Mucosa of rectum (tissue), 2 donors: ENCODE results near the gene FAM124B.

Source experiments
- H3K27ac ChIP-seq, 2 donors: one replicate each; pipeline ENCODE4 v1.7.0; 2013; ENCODE audit warnings: inconsistent platforms in 2 of 2, low read depth in 2 of 2, low read length in 2 of 2
- H3K27me3 ChIP-seq, 2 donors: one replicate each; pipeline ENCODE4 v1.7.0; 2013; ENCODE audit warnings: low read length in 2 of 2; ENCODE audit not compliant: control insufficient read depth in 2 of 2, insufficient read depth in 2 of 2
- H3K36me3 ChIP-seq, 2 donors: one replicate each; pipeline ENCODE4 v1.7.0; 2013; ENCODE audit warnings: low read length in 2 of 2; ENCODE audit not compliant: control insufficient read depth in 2 of 2, insufficient read depth in 2 of 2
- H3K4me1 ChIP-seq, 2 donors: one replicate each; pipeline ENCODE4 v1.7.0; 2013; ENCODE audit warnings: low read length in 2 of 2, mild to moderate bottlenecking in 1 of 2; ENCODE audit not compliant: control insufficient read depth in 2 of 2, insufficient read depth in 2 of 2
- H3K4me3 ChIP-seq, 2 donors: one replicate each; pipeline ENCODE4 v1.7.0; 2013; ENCODE audit warnings: low read length in 2 of 2
- H3K9ac ChIP-seq, 2 donors: one replicate each; pipeline ENCODE4 v1.7.0; 2013; ENCODE audit warnings: low read length in 2 of 2, low read depth in 1 of 2, mild to moderate bottlenecking in 1 of 2
- H3K9me3 ChIP-seq, 2 donors: one replicate each; pipeline ENCODE4 v1.7.0; 2013; ENCODE audit warnings: low read length in 2 of 2; ENCODE audit not compliant: control insufficient read depth in 2 of 2
- donor health status: healthy.
- donor health status: Normal muscosa, but diverticular disease.

FAM124B gene

DNA sequence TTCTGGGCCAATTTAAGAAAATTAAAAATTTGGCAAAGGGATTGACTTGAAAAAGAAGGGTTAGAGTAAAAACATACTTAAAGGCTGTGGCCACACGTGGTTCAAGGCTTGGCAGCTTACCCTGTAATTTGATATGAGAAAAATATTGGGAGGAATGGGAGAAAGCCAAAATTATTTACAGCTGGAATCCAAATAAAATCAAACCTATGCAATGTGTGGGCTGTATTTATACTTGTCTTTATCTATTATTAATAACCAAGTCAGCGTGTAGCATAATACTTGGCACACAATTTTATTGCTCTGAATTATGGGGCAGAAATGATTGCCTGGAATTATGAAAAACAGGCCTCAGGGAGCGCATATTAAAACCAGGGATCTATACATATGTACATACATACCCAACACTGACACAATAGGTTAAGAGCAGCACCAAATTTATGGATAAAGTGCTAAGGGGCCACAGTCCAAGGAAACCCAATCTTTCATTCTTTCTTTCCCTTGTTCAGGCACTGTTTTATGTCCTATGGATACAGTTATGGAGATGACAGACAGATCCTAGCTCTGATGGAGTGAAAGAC lies 35.6 kb downstream of the FAM124B start:
- Histone ChIP-seq H3K9me3 (no peaks in the 10 kb centered on the region), H3K9ac (no peak overlapping the region), H3K27me3 (no peaks in the 10 kb centered on the region), H3K4me3 (no peak overlapping the region), H3K27ac (no peak overlapping the region), H3K4me1 (no peaks in the 10 kb centered on the region), H3K36me3 (no peaks in the 10 kb centered on the region)

DNA sequence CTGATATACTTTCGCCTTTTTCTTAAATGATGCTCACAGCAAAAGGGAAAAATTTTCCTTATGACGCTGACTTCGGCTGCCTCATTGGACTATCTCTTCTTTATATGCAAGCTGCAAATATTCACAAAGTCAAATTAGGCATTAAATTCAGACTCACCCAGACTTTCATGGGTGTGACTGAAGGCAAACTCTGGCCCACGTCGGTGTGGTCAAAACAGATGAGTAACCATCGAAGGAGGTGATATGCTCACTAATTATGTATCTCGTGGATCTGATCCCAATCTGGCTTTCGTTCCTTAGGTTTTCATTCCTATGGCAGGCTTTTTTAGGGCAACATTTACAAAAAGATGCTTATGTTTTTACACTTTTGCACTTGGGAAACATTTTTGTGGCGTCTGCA lies 36.6 kb downstream of the FAM124B start:
- no peak overlapping the region for H3K4me3 ChIP-seq
- H3K9ac ChIP-seq, result no peak overlapping the region
- no peaks in the 10 kb centered on the region for H3K4me1 ChIP-seq
- H3K36me3 ChIP-seq, result no peaks in the 10 kb centered on the region
- no peaks in the 10 kb centered on the region for H3K27me3 ChIP-seq
- no peak overlapping the region for H3K27ac ChIP-seq
- H3K9me3 ChIP-seq, result no peaks in the 10 kb centered on the region

DNA sequence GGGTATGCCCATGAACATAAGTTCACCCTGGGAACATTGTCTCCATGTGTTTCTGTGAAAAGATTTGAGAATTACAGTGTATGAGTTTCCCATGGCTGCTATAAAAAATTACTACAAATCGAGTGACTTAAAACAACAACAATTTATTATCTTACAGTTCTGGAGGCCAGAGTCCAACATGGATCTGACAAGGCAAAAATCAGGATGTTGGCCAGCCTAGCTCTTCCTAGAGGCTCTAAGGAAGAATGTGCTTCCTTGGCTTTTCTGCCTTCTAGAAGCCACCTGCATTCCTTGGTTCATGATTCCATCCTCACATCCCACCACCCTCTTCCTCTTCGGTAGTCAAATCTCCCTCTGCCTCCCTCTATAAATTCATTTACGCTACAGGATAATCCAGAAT lies 38.6 kb downstream of the FAM124B start:
- H3K4me3 ChIP-seq, result no peak overlapping the region
- H3K9ac ChIP-seq, result no peak overlapping the region
- no peaks in the 10 kb centered on the region for H3K9me3 ChIP-seq
- no peak overlapping the region for H3K27ac ChIP-seq
- H3K36me3 ChIP-seq, result no peaks in the 10 kb centered on the region
- H3K27me3 ChIP-seq, result no peaks in the 10 kb centered on the region
- H3K4me1 ChIP-seq, result no peaks in the 10 kb centered on the region

- Histone ChIP-seq H3K4me1 (no peaks in the 10 kb centered on the region), H3K27me3 (no peaks in the 10 kb centered on the region), H3K27ac (no peak overlapping the region), H3K9ac (no peak overlapping the region), H3K36me3 (no peaks in the 10 kb centered on the region), H3K4me3 (no peak overlapping the region), H3K9me3 (no peaks in the 10 kb centered on the region)
These were observed 39.8 kb downstream of the FAM124B start for GRCh38 chr2:224362094-224362493.

DNA sequence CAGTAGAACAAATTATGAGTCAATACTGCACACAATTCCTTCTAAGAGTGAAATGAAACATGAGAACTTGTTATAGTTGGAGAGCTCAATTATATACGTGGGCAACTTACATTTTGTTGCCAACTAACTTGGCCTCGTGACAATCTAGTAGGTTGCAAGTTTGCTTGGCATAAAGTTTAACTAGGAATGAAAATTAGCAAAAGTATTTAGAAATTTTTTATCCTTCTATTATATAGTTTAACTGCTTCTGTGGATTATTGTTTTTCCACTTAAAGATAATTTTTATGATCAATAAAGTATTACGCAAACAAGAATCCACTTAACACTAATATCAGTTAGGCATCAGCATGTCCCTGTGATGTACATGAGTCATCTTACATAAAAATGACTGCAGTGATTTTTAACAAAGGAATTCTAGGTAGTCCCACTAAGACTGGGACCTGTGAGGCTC lies 41.1 kb downstream of the FAM124B start:
- Histone ChIP-seq H3K4me3 (no peak overlapping the region), H3K9ac (no peak overlapping the region), H3K4me1 (no peaks in the 10 kb centered on the region)

DNA sequence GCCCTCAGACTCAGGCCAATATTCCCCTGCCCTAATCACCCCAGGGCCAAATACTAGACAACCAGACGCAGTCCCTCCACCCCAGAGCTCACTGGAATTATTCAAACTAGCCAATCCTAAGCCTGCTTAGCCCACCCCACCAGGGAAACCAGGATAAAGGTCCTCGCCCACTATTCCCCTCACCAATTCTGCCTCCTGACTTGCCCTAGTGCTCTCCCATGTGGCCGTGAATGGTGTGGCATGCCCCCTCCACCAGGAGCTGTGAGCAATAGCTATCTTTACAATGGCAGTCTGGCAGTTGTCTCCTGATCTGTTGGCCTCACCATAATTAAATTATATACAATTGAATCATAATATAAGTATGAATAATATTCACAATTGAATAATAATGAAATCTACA lies 42.3 kb downstream of the FAM124B start:
- Histone ChIP-seq H3K9me3 (no peaks in the 10 kb centered on the region), H3K4me3 (no peak overlapping the region), H3K4me1 (no peaks in the 10 kb centered on the region), H3K9ac (no peak overlapping the region), H3K27ac (no peak overlapping the region), H3K36me3 (no peaks in the 10 kb centered on the region), H3K27me3 (peaks cover 0 to 2% of the 10 kb centered on the region in 2 donors)

More for the DNA sequence above, 41.1 kb downstream of the FAM124B start:
- no peak overlapping the region for H3K27ac ChIP-seq
- H3K36me3 ChIP-seq, result no peaks in the 10 kb centered on the region
- no peaks in the 10 kb centered on the region for H3K9me3 ChIP-seq
- no peaks in the 10 kb centered on the region for H3K27me3 ChIP-seq

GRCh38 chr2:224357098-224357901 lies 44.6 kb downstream of the FAM124B start:
- Histone ChIP-seq H3K9ac (no peak overlapping the region), H3K27ac (no peak overlapping the region), H3K4me3 (no peak overlapping the region), H3K27me3 (peaks cover 0 to 2% of the 10 kb centered on the region in 2 donors), H3K4me1 (no peaks in the 10 kb centered on the region), H3K9me3 (no peaks in the 10 kb centered on the region), H3K36me3 (no peaks in the 10 kb centered on the region)

GRCh38 chr2:224354632-224355211 lies 47.2 kb downstream of the FAM124B start:
- Histone ChIP-seq H3K4me3 (no peak overlapping the region), H3K4me1 (no peaks in the 10 kb centered on the region), H3K27ac (no peak overlapping the region), H3K36me3 (no peaks in the 10 kb centered on the region), H3K9ac (no peak overlapping the region), H3K27me3 (peaks cover 0 to 2% of the 10 kb centered on the region in 2 donors), H3K9me3 (no peaks in the 10 kb centered on the region)

DNA sequence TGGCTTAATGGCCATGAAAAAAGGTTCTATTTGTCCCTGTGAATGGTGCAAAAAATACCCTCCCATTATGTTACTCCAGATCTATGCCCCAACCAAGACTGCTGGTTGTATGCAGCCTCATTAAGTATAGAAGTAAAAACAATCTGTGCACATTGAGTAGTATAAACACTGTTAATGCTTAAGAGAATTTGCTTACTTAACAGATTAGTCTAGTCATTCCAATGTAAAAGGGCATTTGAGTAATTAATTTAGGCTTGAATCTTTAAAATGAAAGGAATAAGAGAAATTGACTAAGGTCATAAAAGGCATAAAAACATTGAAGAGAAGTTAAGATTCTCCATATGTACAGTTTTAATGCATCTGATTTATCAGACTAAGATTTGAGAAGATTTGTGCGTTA lies 51.2 kb downstream of the FAM124B start:
- no peaks in the 10 kb centered on the region for H3K9me3 ChIP-seq
- H3K9ac ChIP-seq, result no peak overlapping the region
- H3K36me3 ChIP-seq, result no peaks in the 10 kb centered on the region
- H3K27me3 ChIP-seq, result peaks cover 0 to 2% of the 10 kb centered on the region in 2 donors
- no peaks in the 10 kb centered on the region for H3K4me1 ChIP-seq
- H3K27ac ChIP-seq, result no peak overlapping the region
- no peak overlapping the region for H3K4me3 ChIP-seq

GRCh38 chr2:224349396-224349795 lies 52.5 kb downstream of the FAM124B start:
- no peak overlapping the region for H3K4me3 ChIP-seq
- no peaks in the 10 kb centered on the region for H3K4me1 ChIP-seq
- H3K9me3 ChIP-seq, result no peaks in the 10 kb centered on the region
- H3K27ac ChIP-seq, result no peak overlapping the region
- no peaks in the 10 kb centered on the region for H3K27me3 ChIP-seq
- H3K36me3 ChIP-seq, result no peaks in the 10 kb centered on the region
- H3K9ac ChIP-seq, result no peak overlapping the region
